GM18873 (cell line): ENCODE results near the gene TBC1D10A.

Experiments used
- ATAC-seq: cut with Tn5 transposase; IDR thresholded peaks from one replicate; pipeline ENCODE4 v1.9.1; 2021; ENCODE audit warnings: mild to moderate bottlenecking, moderate library complexity, moderate number of reproducible peaks; ENCODE audit not compliant: unreplicated experiment, low FRiP score

The TBC1D10A gene

GRCh38 chr22:30326706-30327362 is at the start of gene TBC1D10A:
Gene TBC1D10A (minus strand): TSS chr22:30326941. CDS start chr22:30326881, 60 bp downstream.
- ATAC-seq: peak; percentile 84

- no peak for ATAC-seq
Observed at GRCh38 chr22:30375312-30375849, 48.6 kb upstream of the TBC1D10A start.

DNA sequence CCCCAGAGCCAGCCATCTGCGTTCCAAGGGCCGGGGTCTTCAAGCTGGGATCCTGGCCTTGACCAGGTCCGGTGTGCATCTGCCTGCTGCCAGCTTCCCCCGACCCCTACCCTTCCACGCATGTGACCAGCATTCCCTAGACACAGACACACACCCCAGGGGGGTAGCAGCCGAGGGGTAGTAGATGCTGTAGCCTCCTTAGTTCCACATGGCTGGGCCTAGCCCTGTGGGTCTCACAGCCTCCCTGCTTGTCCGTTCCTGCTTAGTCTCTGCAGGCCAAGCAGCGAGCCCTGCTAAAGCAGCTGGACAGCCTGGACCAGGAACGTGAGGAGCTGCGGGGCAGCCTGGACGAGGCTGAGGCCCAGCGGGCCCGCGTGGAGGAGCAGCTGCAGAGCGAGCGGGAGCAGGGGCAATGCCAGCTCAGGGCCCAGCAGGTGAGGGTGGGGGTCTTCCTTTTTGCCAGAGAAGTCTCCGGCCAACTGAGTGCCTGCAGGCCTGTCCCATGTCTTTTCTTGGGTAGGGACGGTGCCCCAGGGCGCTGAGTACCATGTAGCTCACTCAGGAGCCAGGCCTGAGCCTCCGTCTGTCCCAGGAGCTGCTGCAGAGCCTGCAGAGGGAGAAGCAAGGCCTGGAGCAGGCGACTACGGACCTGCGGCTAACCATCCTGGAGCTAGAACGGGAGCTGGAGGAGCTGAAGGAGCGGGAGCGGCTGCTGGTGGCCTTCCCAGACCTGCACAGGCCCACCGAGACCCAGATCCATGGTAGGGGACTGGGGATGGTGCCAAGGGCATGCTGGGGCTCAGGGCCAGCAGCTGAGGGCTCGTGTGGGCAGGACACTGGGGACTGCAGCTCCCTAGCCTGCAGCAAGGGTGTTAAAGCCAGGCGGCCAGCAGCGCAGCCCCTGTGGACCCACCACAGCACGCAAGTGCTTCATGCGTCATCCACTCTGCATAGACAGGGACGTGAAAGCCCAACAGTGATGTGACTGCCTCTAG is 46.9 kb upstream of the TBC1D10A start:
- no peak for ATAC-seq

DNA sequence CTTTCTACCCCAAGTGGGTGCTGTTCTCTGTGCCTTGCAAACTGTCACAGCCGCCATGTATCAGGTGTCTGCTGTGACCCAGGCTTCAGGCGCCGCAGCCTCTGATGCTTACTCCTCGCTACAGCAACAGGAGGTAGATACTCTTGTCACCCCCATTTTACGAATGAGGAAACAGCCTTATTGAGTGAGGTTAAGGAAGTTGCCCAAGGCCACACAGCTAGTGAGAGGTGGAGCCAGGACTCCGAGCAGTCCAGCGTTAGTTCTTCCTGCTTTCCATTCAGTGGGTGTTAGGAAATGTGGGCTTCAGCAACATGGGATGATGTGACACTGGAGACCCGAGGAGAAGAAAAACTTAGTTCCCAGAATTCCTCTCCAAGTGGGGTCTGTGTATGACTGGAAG is 46.2 kb upstream of the TBC1D10A start:
- ATAC-seq: no peak

DNA sequence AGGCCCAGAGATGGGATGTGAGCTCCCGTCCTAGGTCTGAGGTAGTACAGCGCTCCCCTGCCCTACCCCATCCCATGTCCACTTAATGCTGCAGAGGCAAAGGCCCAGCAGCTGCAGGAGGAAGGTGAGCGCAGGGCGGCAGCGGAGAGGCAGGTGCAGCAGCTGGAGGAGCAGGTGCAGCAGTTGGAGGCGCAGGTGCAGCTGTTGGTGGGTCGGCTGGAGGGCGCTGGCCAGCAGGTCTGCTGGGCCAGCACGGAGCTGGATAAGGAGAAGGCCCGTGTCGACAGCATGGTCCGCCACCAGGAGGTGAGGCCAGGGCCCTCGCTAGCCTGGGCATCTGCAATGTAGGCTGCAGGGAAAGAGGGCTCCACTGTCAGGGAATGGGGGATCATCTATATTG is 45.2 kb upstream of the TBC1D10A start:
- ATAC-seq: no peak

GRCh38 chr22:30371321-30371720 is 44.6 kb upstream of the TBC1D10A start:
- ATAC-seq: no peak

- ATAC-seq: no peak
Observed at GRCh38 chr22:30370641-30371230, 44.0 kb upstream of the TBC1D10A start.

DNA sequence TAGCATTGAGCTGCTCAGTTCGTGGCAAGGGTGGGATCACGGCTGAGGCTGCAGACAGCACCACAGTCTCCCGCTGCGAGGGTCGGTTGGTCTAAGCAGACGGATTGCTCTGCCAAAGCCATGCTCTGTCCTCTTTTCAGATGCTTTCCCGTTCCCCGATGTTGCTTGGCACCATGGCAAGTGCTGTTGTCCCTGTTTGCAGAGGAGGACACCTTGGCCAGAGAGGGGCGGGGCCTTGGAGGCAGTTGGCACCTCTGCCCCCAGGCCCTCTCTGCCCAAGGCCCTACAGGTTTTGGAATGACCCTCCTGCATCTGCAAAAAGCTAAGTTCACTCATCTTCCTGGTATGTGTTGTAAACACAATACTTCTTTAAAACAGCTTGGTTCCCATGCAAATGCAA is 41.7 kb upstream of the TBC1D10A start:
- ATAC-seq: no peak

- ATAC-seq: no peak
Observed at GRCh38 chr22:30365891-30366290, 39.1 kb upstream of the TBC1D10A start.

GRCh38 chr22:30362651-30363281 is 36.0 kb upstream of the TBC1D10A start:
- no peak for ATAC-seq

DNA sequence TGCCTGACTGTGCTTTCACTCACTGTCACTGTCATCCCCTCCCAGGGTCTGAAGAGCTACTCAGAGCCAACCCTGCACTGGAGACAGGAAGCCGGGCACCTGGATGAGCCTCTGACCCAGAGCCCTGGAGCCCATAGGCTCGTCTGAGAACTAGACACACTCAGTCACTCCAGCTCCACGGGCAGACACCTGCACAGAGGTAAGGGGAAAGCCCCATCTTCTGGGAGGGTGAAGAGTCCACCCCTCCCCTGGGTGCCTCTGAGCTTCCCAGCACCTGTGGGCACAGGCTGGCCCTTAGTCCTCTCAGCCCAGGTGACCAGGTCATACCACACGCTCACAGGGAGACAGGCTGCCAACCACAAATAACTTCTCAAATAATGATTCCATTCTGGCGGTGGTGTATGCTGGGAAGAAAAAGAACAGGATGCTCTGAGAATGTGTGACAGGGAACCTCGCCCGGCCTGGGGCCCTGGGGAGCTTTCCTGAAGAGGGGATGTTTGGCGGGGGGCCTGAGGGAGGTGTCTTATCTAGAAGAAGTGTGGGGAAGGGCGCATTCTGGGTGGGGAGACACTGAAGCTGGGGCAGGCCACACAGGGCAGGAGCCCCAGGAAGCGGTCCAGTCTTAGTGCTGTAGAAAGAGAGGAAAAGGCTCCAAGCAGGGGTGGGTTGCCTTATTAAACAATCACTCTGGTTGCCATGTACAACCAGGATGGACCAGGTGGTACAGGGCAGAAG is 35.3 kb upstream of the TBC1D10A start:
- ATAC-seq: no peak

DNA sequence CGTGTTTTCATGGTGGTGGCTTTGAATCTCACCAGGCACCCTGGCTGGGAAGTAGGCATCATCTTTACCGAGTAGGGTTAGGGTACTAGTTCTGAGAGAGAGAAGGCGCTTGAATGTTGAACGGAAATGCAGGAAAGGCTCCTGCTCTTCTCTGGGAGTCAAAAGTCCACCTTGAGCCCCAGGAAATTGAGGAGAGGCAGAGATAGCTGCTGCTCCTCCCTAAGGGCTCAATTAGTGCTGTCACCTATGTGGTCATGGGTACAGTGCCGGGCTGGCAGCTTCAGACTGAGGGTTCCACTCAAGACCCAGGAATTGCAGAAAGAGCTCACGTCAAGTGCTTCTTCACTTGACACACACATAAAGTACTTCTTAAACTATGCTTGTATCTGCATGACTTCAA is 31.8 kb upstream of the TBC1D10A start:
- no peak for ATAC-seq

- no peak for ATAC-seq
Observed at GRCh38 chr22:30357650-30358215, 31.0 kb upstream of the TBC1D10A start.

- ATAC-seq: no peak
Observed at GRCh38 chr22:30357236-30357570, 30.5 kb upstream of the TBC1D10A start.

- peak; percentile 73 for ATAC-seq
Observed at GRCh38 chr22:30356449-30357235, 29.9 kb upstream of the TBC1D10A start, which contains the start of the genes CCDC157 and SF3A1. Gene CCDC157 (plus strand): TSS chr22:30357007. CDS start chr22:30366001, 8,994 bp downstream. Gene SF3A1 (minus strand): TSS chr22:30356894. CDS start chr22:30356792, 102 bp downstream.

- ATAC-seq: no peak
Observed at GRCh38 chr22:30354644-30355043, 27.9 kb upstream of the TBC1D10A start.

- no peak for ATAC-seq
Observed at GRCh38 chr22:30351226-30351625, 24.5 kb upstream of the TBC1D10A start.

DNA sequence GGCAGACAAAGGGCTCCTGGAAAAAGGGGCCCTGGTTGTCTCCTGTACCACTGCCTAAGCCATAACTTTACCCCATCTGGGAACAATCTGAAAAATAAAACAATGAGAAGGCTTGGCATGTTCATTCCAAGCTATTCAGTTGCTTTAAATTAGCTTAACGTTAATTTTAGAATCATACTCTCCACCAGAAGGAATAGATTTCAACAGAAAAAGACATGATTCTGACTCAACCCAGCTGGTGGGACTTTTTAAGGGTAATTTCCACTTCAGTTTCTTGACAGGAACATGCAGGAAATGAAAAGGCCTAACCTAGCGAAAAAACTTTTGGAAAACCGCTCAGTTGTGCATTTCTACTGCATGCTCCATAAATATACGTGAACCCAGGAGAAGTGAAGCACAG is 22.1 kb upstream of the TBC1D10A start:
- ATAC-seq: no peak

GRCh38 chr22:30348404-30348803 is 21.7 kb upstream of the TBC1D10A start:
- no peak for ATAC-seq
